ENCODE results near the gene GGA1.
"Not testable (repeated sequence)": the region's sequence is repeated elsewhere in the genome, so short reads cannot be mapped to it uniquely, and the experiment has no call there.

GGA1 gene

GRCh38 chr22:37656583-37656982 is 47.9 kb downstream of the GGA1 start:
- DNase-seq: not testable (repeated sequence)

- peak; percentile 53 for DNase-seq
Observed at GRCh38 chr22:37657590-37658132, 49.0 kb downstream of the GGA1 start.

DNA sequence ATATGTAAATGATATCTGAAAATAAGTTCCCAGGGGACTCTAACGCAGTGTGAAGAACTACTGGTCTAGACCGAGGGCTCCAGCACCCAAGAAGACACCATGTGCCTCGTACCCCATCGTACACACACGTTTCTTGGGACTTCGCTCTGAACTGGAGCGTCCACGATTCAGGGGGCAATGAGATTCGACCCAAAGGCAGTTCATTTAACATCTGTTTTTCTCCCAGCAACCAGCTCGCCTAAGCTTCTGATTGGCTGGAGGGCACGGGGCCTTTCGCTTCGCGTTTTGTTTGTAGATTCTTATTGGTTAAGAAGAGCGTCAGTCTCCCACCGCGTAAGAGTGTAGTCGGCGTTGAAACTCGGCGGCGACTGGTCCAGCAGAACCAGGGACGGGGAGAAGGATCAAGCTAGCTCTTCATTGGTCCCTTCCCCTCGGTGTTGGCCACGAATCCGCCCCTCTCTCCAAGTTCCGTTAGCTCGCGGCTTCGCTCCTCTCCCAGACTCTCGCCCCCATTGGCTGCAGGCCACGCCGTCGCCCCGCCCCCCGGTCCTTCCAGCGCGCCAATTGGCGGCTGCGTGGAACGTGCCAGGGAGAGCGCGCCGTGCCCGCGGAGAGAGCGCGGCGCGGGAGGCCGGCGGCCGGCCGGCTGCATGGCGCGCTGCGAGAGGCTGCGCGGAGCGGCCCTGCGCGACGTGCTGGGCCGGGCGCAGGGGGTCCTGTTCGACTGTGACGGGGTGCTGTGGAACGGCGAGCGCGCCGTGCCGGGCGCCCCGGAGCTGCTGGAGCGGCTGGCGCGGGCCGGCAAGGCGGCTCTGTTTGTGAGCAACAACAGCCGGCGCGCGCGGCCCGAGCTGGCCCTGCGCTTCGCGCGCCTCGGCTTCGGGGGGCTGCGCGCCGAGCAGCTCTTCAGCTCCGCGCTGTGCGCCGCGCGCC is 49.8 kb downstream of the GGA1 start, which contains the start of gene PDXP:
Gene PDXP, plus strand, starts transcription at position 591 of the 933 bp plus-strand sequence. Its CDS starts 60 bp downstream, at position 651.
- peak; percentile 98 for DNase-seq

DNA sequence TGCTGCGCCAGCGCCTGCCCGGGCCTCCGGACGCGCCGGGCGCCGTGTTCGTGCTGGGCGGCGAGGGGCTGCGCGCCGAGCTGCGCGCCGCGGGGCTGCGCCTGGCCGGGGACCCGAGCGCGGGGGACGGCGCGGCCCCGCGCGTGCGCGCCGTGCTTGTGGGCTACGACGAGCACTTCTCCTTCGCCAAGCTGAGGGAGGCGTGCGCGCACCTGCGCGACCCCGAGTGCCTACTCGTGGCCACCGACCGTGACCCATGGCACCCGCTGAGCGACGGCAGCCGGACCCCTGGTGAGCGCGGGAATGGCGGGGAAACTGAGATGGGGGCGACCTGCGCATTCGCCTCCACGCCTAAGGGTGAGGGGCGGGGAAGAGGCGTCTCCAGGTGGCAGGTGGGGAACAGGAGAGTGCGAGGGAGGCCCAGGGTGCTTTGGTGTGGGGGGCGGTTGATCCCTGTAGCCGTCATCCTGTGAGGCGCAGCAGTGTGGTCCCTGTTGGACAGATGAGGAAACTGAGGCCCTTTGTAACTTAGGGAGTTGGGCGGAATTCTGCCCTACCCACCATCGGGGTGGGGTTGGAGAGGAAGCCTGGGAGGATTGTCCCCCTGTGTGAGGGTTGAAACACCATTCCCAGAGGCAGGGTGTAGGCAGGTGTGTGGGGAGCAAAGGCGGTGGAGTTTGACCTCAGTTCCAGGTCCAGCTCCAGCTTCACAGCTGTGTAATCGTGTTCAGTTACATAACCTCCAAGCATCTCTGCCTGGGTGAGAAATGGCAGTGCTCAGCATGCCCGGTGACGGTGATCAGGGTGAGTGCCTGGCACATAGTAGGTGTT is 50.6 kb downstream of the GGA1 start:
- DNase-seq: no peak

GRCh38 chr22:37659897-37660708 is 51.5 kb downstream of the GGA1 start:
- no peak for DNase-seq

DNA sequence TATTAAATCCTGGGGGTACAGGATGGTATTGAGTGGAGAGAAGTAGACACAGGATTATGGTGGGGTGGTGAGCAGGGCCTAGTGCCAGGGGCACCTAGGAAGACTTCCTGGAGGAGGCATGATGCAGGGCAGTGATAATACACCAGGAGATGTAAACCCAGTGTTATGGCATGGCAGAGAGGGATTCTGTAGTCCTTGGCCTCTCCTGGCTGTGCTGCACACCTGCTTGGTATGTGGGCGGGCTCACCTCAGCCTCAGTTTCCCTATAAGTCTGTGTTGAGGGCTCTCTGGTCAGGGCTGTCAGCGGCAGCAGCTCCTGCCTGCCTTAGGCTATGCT is 52.0 kb downstream of the GGA1 start:
- DNase-seq: no peak

DNA sequence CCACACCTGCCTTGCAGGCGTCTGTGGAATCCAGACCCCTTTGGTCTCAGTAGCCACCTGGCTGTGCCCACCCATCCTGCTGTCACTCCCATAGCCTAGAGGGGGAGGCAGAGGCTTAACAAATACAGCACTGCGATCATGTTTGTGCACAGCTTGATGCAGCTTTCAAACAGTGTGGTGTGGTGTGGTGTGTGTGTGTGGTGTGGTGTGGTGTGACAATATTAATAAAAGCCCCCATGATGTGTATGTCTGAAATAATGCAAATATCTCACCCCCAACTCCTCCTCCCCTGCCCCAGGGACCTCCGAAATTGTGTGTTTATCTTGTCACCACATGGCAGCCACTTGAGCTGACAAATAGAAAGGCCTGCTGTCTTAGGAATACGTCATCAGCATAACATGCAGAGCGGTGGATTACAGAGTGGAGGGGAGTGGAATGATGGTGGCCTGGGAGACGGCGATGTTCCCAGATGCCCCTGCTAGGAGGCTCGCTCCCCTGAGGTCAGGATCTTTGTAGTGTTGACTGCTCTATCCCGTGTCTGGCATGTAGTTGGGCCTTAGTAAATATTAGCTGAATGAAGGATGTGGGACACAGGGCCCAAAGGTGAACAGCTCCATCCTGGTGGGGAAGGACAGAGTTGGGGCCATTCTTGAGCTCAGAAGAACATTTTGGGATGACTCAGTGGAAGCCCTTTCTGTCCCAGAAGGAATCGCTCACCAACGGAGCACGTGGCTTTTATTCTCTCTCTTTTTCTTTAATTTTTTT is 52.7 kb downstream of the GGA1 start:
- peak; percentile 53 for DNase-seq

DNA sequence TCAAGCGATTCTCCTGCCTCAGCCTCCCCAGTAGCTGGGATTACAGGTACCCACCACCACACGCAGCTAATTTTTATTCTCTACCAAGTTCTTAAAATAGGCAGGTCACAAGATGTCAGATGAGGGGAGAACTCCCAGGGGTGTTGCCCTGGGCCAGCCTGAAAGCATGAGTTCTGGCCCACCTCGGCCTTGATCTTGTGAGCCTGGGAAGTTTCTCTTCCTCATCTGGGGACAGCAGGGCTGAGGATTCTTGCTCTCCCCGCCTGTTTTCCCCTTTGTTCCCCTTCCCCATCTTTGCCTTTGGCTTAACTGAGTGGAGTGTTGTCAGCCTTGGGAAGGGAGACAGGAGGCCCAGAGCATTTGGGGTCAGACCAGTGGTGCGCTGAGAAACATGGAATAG is 53.4 kb downstream of the GGA1 start:
- no peak for DNase-seq

DNA sequence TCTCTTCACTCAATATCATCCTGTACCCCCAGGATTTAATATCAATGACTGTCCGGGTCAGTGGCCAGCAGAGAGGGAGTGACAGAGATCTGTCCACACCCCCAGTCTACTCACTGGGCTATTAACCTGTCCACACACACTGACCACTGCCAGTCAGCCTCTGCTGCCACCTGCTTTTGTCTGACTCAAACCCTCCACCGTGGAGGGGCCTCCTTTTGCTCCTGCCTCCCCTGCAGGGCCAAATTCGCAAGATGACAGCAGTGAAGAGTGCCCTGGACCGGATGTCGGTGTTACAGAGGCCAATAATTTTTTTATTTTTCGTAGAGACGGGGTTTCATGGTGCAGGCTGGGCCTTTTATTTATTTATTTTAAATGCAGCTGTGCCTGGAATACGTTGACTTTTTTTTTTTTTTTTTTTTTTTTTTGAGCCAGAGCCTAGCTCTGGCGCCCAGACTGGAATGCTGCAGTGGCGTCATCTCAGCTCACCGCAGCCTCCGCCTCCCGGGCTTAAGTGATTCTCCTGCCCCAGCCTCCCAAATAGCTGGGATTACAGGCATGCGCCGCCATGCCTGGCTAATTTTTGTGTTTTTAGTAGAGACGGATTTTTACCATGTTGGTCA is 55.0 kb downstream of the GGA1 start:
- DNase-seq: no peak

DNA sequence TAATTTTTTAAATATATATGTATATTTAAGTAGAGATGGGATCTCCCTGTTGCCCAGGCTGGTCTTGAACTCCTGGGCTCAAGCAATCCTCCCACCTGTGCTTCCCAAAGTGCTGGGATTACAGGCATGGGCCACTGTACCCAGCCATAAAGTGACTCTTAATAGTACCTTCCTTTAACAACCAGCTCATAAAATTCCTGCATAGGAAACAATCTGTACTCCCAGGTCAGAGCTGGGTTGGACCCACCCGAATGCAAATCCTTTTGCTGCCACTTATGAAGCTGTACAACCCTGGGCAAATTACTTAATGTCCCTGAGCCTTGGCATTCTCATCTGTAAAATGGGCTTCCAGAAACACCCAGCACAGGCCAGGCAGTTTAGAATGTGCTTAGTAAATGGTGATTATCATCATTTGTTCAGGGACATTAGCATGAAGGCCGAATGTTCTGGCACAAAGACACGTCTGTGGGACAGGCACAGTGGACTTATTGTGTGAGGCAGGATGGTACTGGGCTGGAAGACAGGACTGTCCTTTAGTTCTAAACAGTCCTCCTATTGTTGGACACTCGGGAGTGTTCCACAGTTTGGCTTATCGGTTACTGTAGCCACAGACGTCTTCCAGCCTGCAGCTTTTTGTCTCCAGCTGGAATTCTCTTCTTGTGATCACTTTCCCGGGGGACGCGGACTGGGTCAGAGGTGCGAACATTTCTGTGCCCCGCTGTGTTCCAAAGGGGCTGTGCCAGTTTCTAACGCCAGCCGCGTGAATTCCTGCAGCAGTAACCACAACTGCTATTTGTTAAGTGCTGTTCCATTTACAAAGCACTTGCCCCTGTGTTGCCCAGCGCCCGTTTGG is 55.8 kb downstream of the GGA1 start:
- no peak for DNase-seq

DNA sequence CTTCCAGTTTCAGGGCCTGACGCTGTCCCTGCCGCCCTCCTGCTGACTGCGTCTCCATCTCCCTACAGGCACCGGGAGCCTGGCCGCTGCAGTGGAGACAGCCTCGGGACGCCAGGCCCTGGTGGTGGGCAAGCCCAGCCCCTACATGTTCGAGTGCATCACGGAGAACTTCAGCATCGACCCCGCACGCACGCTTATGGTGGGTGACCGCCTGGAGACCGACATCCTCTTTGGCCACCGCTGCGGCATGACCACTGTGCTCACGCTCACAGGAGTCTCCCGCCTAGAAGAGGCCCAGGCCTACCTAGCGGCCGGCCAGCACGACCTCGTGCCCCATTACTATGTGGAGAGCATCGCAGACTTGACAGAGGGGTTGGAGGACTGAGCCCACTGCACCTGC is 56.9 kb downstream of the GGA1 start:
- DNase-seq: no peak

GRCh38 chr22:37669586-37669985 is 61.0 kb downstream of the GGA1 start:
- DNase-seq: no peak

DNA sequence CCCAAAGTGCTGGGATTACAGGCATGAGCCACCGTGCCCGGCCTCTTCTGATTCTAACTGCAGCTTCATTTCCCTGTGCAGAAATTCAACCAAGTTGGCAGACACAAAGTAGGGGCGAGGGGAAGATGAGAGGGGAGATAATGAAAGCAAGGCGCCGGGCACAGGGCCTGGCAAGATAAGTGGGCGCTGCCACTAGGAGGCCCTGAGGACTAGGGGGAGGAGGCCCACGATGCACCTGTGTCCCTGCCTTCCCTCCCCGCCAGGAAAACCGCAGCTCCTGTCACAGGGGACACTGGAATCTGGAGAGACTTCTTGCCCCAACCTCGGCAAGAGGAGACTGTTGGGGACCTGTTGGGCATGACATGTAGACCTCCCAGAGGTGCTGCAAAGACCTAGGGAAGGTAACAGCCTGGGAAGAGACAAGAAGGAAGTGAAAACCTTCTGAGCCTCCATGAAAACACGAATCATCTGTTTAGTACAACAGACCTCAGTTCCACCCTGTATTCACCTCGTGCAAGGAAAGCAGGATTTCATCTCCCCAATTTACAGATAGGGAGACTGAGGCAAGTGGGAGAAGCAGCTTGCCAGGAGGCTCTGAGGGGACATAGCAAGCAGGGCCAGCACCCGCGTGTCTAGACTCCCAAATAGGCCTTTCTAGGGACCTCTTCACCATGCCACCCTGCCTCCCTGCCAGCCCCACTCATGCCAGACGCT is 63.7 kb downstream of the GGA1 start:
- no peak for DNase-seq

DNA sequence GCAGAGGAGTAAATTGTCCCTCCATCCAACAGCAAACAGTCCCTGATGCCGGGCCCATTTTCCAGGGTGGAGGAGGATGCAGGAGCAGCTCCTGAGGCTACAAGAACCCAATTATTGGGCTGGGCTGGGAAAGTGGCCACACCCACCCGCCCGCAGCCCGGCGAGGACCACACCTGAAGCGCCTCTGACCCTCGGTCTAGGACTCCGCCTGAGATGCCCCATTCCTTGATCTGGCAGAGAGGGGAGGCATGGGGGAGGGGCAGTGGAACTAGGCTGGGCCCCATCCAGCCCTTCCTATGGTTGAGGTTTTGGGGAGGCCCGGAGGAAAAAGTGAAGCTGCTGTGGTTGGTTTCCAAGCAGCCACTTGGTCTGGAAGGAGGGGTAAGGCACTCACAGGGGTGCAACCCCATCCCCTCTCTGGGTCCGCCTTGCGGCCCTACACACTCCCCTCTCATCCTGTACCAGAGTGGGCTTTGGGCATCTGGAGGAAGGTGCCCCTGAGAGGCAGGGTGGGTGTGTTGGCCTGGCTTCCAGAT is 64.4 kb downstream of the GGA1 start:
- no peak for DNase-seq

- no peak for DNase-seq
Observed at GRCh38 chr22:37674248-37674647, 65.6 kb downstream of the GGA1 start.

DNA sequence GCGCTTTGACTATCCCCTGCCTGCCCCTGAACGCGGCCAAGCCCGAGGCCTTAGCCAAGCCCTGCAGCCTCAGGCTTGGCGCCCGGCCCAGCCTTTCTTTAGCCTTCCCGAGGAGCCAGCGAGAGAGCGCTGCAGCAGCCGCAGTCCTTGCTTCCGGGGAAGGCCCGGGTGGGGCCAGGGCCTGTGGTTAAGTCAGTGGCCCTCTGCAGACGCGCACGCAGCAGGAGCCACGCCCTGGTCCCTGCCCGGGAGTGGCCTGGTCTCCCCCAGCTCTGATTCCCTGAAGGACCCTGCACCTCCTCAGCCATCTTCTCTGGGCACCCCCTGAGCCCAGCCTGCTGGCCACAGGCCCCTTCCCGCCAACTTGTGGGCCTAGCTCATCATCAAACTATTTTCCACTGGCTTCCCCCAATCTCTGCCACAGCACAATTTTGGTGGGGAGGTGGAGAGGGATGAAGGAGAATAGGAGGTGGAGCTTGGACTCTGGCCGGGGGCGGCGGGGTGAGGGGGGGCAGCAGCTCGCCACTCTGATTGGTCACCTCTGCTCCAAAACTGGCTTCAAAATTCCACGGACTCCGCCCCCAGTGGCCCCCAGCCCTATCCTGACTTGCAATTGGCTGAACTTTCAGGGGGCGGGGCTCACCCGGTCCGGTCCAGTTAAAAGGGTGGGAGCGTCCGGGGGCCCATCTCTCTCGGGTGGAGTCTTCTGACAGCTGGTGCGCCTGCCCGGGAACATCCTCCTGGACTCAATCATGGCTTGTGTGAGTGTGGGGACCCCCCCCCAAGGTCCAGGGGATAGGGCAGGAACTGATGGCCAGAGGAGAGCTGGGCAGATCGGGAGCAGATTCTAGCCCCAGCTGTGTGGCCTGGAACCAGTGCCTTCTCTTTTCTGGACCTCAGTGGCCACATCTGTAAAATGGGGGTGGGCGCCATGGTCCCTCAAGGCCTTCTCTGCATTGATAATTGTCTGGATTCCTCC is 66.6 kb downstream of the GGA1 start, which contains the start of gene LGALS1:
Gene LGALS1, plus strand, starts transcription at position 686 of the 979 bp plus-strand sequence. Its CDS starts 67 bp downstream, at position 753.
- no peak for DNase-seq

- DNase-seq: no peak
Observed at GRCh38 chr22:37675930-37676735, 67.5 kb downstream of the GGA1 start.
